Stimulated activated CD4-positive, alpha-beta T cell treated with anti-CD3 and anti-CD28 coated beads, Interleukin-12 subunit alpha, Interleukin-12 subunit beta, amount 100 ng/mL, for 48 hours (primary cell): Measurements from ENCODE around the gene RPL27.
"Not testable (repeated sequence)": the region's sequence is repeated elsewhere in the genome, so short reads cannot be mapped to it uniquely, and the experiment has no call there.

Experiments
- DNase-seq, 3 donors: peaks; one replicate each; pipeline ENCODE4 v3.0.0-alpha.2; 2020; ENCODE audit warnings: low read depth in 2 of 3, low spot score in 1 of 3

The RPL27 gene

GRCh38 chr17:42992872-42993271, 5.3 kb upstream of the RPL27 start:
- no peak for DNase-seq

GRCh38 chr17:42993913-42994312, 4.3 kb upstream of the RPL27 start:
- DNase-seq, result not testable (repeated sequence)

GRCh38 chr17:42997390-42997983, 732 bp upstream of the RPL27 start:
- no peak for DNase-seq

GRCh38 chr17:42999003-42999525, 845 bp downstream of the RPL27 start:
- no peak for DNase-seq

- not testable (repeated sequence) for DNase-seq
These were observed 2.7 kb downstream of the RPL27 start for GRCh38 chr17:43000894-43001293.

GRCh38 chr17:43003542-43004172, 5.4 kb downstream of the RPL27 start:
- DNase-seq, result no peak

- peak; percentile 76 to 79 (median 78) for DNase-seq
These were observed 8.7 kb downstream of the RPL27 start, which contains the start of gene IFI35 for GRCh38 chr17:43006639-43007551. IFI35 (plus strand) TSS chr17:43006784; CDS start chr17:43006948, 164 bp downstream.

- DNase-seq, result no peak
These were observed 12.6 kb downstream of the RPL27 start for GRCh38 chr17:43010667-43011308.

GRCh38 chr17:43011728-43012472, 13.7 kb downstream of the RPL27 start:
- no peak for DNase-seq

GRCh38 chr17:43013296-43013695, 15.1 kb downstream of the RPL27 start:
- DNase-seq, result no peak

GRCh38 chr17:43014020-43014648, 15.9 kb downstream of the RPL27 start:
- DNase-seq, result no peak

- DNase-seq, result no peak
These were observed 16.7 kb downstream of the RPL27 start for GRCh38 chr17:43014649-43015542.

GRCh38 chr17:43015579-43015978, 17.4 kb downstream of the RPL27 start:
- DNase-seq, result no peak

GRCh38 chr17:43016216-43016615, 18.0 kb downstream of the RPL27 start:
- no peak for DNase-seq

GRCh38 chr17:43018008-43018853, 20.0 kb downstream of the RPL27 start:
- DNase-seq, result no peak

GRCh38 chr17:43018932-43019331, 20.7 kb downstream of the RPL27 start:
- DNase-seq, result no peak

- no peak for DNase-seq
These were observed 21.2 kb downstream of the RPL27 start for GRCh38 chr17:43019418-43019817.

GRCh38 chr17:43020030-43020621, 21.9 kb downstream of the RPL27 start:
- no peak for DNase-seq
